Ovary (tissue), 9 donors: ENCODE results near the gene TBX2. TPM values are rescaled to one million over a fixed set of nuclear protein-coding genes. Genes with fewer than 3 reads are reported as not detected.
"Not testable (repeated sequence)": the region's sequence is repeated elsewhere in the genome, so short reads cannot be mapped to it uniquely, and the experiment has no call there.

ENCODE experiments used
- DNase-seq, 5 donors: peaks; one replicate each; pipeline ENCODE4 v3.0.0-alpha.2; 2019 to 2020
- H3K27ac ChIP-seq, 2 donors: fragments of 200-600 bp; one replicate each; pipeline versions ENCODE4 v1.5.1 to v1.8.0; 2019 to 2022
- H3K27me3 ChIP-seq: fragments of 200-600 bp; one replicate; pipeline ENCODE4 v1.8.0; 2022
- H3K36me3 ChIP-seq: fragments of 200-600 bp; sonication (generic); one replicate; pipeline ENCODE4 v1.5.1; 2019
- H3K4me1 ChIP-seq: one replicate; pipeline ENCODE4 v1.8.1; 2013; ENCODE audit warnings: mild to moderate bottlenecking, moderate library complexity; ENCODE audit not compliant: insufficient read depth
- H3K4me3 ChIP-seq: fragments of 200-600 bp; sonication (generic); one replicate; pipeline ENCODE4 v1.5.1; 2017
- H3K9me3 ChIP-seq, 2 donors: fragments of 200-600 bp in 1 of 2; sonication (generic) in 1 of 2; one replicate each; pipeline versions ENCODE4 v1.5.1 to v1.8.1; 2013 to 2019; ENCODE audit warnings: mild to moderate bottlenecking in 1 of 2, moderate library complexity in 1 of 2
- EP300 ChIP-seq: sonication (generic); formaldehyde crosslinking; IDR thresholded peaks from one replicate; pipeline ENCODE4 v1.6.1; 2017; ENCODE audit warnings: antibody characterized with exemption
- POLR2A ChIP-seq: fragments of 450-650 bp; IDR thresholded peaks from one replicate; pipeline ENCODE4 v1.6.1; 2017; ENCODE audit warnings: antibody characterized with exemption, mild to moderate bottlenecking, moderate library complexity
- WGBS, 3 donors: extraction: QIAGEN DNeasy Blood & Tissue Kit in 1 of 3; methylation state at CpG; one replicate each; pipeline versions ENCODE4 v1.1.5 to v1.1.7; 2013 to 2017; 5-methylcytosine and 5-hydroxymethylcytosine counted together
- intact Hi-C, 4 donors: fragments of 100-400 bp; cut with DNase I; formaldehyde crosslinking; loops; one replicate each; pipeline versions ENCODE4 v1.11.0 to v1.15.1; 2022 to 2023
- polyA plus RNA-seq, 2 donors: library from polyadenylated mRNA; stranded (reverse); fragments of 200-250 nt in 1 of 2; fragments of 350-450 nt in 1 of 2; fragmentation: Illumina TruSeq in 1 of 2; extraction: RNeasy Lipid Tissue Mini Kit (QIAGEN cat#74804) in 1 of 2; gene quantifications; one replicate each; pipeline ENCODE4 v1.2.3, GENCODE V29; 2013 to 2014
- total RNA-seq, 7 donors: library from RNA; depleted of rRNA in 2 of 7; stranded (reverse); fragments of >200 nt in 2 of 7; fragmentation: NEBNext Ultra II Directional in 3 of 7; extraction: Animal tissue kit (Norgen Biotek cat#: 25700) in 3 of 7; gene quantifications; one replicate each; pipeline versions ENCODE4 v1.1.0 to v1.2.4, GENCODE V29; 2016 to 2023
- TF ChIP-seq, protein P1 (sequence below), 3 donors: fragments of 450-650 bp in 2 of 3; fragments of 200-600 bp in 1 of 3; IDR thresholded peaks; one replicate each; pipeline versions ENCODE4 v1.5.1 to v1.8.0; 2016 to 2022; ENCODE audit warnings: antibody characterized with exemption in 3 of 3, mild to moderate bottlenecking in 1 of 3
- donor health status: DM: no; HTN: no; CAD: no; lungs with moderate emphysema.
- donor health status: DM: no; HTN: no; CAD: no.
- donor health status: Bipolar disorder and iron deficiency.
- donor health status: DM: yes; HTN: yes; CAD: no.
- donor health status: DM: no; HTN: no; CAD: no.
- donor health status: DM: yes; HTN: yes; CAD: no.

TBX2 gene
- total and polyA plus RNA-seq, 9 donors: 4.8 to 22.2 (median 16.0) TPM

DNA sequence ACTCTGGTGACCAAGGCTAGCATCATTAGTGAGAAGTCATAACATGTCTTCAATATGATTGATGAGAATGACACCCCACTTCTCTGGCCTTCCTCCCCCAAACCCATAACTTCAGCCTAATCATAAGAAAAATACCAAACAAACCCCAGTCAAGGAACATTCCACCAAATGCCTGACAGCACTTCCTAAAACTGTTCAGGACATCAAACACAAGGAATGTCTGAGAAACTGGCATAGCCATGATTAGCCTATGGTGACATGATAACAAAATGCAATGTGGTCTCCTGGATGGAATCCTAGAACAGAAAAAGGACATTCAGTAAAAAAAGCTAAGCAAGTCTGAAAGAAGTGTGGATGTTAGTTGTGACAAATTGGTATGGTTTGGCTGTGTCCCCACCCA, 27.9 kb downstream of the TBX2 start:
- H3K36me3 ChIP-seq: no peaks in the 10 kb centered on the region

DNA sequence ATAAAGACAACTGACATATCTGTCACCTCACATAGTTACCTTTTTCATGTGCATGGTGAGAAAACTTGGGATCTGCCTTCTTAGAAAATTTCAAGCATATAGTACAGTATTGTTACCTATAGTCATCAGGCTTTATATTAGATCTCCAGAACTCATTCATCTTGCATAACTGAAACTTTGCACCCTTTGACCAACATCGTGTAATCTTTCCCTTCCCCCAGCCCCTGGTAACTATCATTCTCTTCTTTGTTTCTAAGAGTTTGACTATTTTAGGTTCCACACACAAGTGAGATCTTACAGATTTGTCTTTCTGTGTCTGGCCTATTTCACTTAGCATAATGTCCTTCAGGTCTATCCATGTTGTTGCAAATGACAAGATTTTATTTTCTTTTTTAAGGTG, 29.6 kb downstream of the TBX2 start:
- TF ChIP-seq EP300 (no peak), POLR2A (no peak)
- TF ChIP-seq, protein P1, sequence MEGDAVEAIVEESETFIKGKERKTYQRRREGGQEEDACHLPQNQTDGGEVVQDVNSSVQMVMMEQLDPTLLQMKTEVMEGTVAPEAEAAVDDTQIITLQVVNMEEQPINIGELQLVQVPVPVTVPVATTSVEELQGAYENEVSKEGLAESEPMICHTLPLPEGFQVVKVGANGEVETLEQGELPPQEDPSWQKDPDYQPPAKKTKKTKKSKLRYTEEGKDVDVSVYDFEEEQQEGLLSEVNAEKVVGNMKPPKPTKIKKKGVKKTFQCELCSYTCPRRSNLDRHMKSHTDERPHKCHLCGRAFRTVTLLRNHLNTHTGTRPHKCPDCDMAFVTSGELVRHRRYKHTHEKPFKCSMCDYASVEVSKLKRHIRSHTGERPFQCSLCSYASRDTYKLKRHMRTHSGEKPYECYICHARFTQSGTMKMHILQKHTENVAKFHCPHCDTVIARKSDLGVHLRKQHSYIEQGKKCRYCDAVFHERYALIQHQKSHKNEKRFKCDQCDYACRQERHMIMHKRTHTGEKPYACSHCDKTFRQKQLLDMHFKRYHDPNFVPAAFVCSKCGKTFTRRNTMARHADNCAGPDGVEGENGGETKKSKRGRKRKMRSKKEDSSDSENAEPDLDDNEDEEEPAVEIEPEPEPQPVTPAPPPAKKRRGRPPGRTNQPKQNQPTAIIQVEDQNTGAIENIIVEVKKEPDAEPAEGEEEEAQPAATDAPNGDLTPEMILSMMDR (IDR thresholded peaks at IDR 0.05): no peak
- no peak for DNase-seq
- Histone ChIP-seq H3K36me3 (no peaks in the 10 kb centered on the region), H3K4me3 (no peak overlapping the region), H3K4me1 (no peaks in the 10 kb centered on the region), H3K27me3 (no peaks in the 10 kb centered on the region), H3K9me3 (no peaks in the 10 kb centered on the region), H3K27ac (no peak overlapping the region)
- WGBS, 3 donors: 60 to 78% (median 70%) methylated on average over 1 of the region's 1 CpG
- intact Hi-C loops: no loop called here

More for the DNA sequence above, 27.9 kb downstream of the TBX2 start:
- Histone ChIP-seq H3K4me3 (no peak overlapping the region), H3K9me3 (no peaks in the 10 kb centered on the region), H3K27ac (no peak overlapping the region), H3K4me1 (no peaks in the 10 kb centered on the region), H3K27me3 (no peaks in the 10 kb centered on the region)
- TF ChIP-seq, protein P1 (IDR thresholded peaks at IDR 0.05): no peak
- TF ChIP-seq EP300 (no peak), POLR2A (no peak)
- intact Hi-C loops: no loop called here
- no peak for DNase-seq

DNA sequence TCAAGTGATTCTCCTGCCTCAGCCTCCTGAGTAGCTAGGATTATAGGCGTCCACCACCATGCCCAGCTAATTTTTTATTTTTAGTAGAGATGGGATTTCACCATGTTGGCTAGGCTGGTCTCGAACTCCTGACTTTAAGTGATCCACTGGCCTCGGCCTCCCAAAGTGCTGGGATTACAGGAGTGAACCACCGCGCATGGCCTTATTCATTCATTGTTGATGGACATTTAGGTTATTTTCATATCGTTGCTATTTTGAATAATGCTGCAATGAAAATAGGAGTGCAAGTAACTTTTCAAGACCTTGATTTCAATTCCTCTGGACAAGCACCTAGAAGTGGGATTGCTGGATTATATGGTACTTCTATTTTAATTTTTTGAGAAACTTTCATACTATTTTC, 30.2 kb downstream of the TBX2 start:
- H3K9me3 ChIP-seq: not testable (repeated sequence)

DNA sequence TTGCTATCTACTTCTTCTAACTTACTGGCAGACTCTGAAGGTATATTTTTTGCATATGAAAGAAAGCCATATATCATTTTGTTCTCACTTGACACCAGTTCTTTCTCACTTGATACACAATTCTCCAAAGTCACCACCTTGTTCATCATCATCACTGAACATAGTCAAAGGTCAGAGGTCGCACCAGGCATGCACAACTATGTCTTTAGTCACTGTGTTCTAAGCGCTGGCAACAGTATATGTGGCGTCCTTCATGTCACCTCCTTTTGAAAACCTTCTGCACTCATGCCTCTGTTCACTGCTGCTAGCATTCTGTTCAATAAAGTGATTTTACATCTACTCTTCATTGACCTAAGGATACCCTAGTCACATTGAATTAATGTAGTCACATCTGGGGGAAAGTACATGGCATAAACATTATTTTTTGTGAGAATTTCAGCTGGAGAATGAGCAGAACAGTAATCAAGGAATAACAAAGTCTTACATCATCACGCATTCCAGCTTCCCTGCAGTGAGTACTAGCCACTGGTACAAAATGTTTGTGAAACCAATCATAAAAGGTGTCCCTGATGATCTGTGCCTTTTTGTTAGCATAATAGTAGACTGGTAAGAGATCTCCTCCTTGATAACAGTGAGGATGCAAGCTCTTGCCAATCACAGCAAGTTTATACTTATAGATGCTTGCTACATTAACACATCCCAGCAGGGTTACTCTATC, 32.1 kb downstream of the TBX2 start:
- no peak for DNase-seq
- Histone ChIP-seq H3K36me3 (no peaks in the 10 kb centered on the region), H3K4me3 (no peak overlapping the region), H3K4me1 (no peaks in the 10 kb centered on the region), H3K27me3 (no peaks in the 10 kb centered on the region), H3K9me3 (no peaks in the 10 kb centered on the region), H3K27ac (no peak overlapping the region)
- 69 to 80% (median 76%) methylated on average over 4 of the region's 4 CpGs for WGBS, 3 donors
- TF ChIP-seq EP300 (no peak), POLR2A (no peak)
- TF ChIP-seq, protein P1 (IDR thresholded peaks at IDR 0.05): no peak
- intact Hi-C loops: no loop called here

More for the DNA sequence above, 30.2 kb downstream of the TBX2 start:
- H3K36me3 ChIP-seq, DNase-seq, H3K27me3 ChIP-seq, H3K27ac ChIP-seq, H3K4me3 ChIP-seq, H3K4me1 ChIP-seq, intact Hi-C loops: not testable (repeated sequence)
- 90 to 96% (median 93%) methylated on average over 6 of the region's 6 CpGs for WGBS, 3 donors

DNA sequence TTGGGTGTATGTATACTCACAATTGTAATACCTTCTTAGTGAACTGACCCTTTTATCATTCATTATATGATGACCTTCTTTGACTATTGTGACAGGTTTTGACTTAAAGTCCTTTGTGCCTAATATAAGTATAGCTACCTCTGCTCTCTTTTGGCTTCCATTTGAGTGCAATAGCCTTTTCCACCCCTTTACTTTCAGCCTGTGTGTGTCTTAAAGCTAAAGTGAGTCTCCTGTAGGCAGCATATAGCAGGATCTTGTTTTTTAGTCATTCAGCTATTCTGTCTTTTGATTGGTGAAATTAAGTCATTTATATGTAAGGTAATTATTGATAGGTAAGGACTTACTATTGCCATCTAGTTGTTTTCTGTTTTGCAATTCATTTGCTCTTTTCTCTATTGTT, 36.6 kb downstream of the TBX2 start:
- H3K9me3 ChIP-seq: no peaks in the 10 kb centered on the region
- H3K27ac ChIP-seq: no peak overlapping the region
- H3K27me3 ChIP-seq: no peaks in the 10 kb centered on the region
- H3K36me3 ChIP-seq: no peaks in the 10 kb centered on the region
- no peak overlapping the region for H3K4me3 ChIP-seq
- no peak for DNase-seq
- no peak for TF ChIP-seq EP300
- TF ChIP-seq POLR2A: no peak
- TF ChIP-seq, protein P1 (IDR thresholded peaks at IDR 0.05): no peak
- intact Hi-C loops: no loop called here
- H3K4me1 ChIP-seq: no peaks in the 10 kb centered on the region
